Activated naive CD8-positive, alpha-beta T cell (primary cell): ENCODE results near the gene ACBD3.

Source experiments
- H3K27ac Mint-ChIP-seq: one replicate; pipeline ENCODE4 v1.8.0; 2021; ENCODE audit warnings: mixed read lengths
- H3K27me3 Mint-ChIP-seq: one replicate; pipeline ENCODE4 v1.8.0; 2021; ENCODE audit warnings: mixed read lengths
- H3K36me3 Mint-ChIP-seq: one replicate; pipeline ENCODE4 v1.8.0; 2021; ENCODE audit warnings: mixed read lengths
- H3K4me1 Mint-ChIP-seq: one replicate; pipeline ENCODE4 v1.8.0; 2021; ENCODE audit warnings: low read depth, mixed read lengths
- H3K4me3 Mint-ChIP-seq: one replicate; pipeline ENCODE4 v1.8.0; 2021; ENCODE audit warnings: mild to moderate bottlenecking, mixed read lengths
- H3K9me3 Mint-ChIP-seq: one replicate; pipeline ENCODE4 v1.8.0; 2021; ENCODE audit warnings: low read depth, mixed read lengths

ACBD3 gene

DNA sequence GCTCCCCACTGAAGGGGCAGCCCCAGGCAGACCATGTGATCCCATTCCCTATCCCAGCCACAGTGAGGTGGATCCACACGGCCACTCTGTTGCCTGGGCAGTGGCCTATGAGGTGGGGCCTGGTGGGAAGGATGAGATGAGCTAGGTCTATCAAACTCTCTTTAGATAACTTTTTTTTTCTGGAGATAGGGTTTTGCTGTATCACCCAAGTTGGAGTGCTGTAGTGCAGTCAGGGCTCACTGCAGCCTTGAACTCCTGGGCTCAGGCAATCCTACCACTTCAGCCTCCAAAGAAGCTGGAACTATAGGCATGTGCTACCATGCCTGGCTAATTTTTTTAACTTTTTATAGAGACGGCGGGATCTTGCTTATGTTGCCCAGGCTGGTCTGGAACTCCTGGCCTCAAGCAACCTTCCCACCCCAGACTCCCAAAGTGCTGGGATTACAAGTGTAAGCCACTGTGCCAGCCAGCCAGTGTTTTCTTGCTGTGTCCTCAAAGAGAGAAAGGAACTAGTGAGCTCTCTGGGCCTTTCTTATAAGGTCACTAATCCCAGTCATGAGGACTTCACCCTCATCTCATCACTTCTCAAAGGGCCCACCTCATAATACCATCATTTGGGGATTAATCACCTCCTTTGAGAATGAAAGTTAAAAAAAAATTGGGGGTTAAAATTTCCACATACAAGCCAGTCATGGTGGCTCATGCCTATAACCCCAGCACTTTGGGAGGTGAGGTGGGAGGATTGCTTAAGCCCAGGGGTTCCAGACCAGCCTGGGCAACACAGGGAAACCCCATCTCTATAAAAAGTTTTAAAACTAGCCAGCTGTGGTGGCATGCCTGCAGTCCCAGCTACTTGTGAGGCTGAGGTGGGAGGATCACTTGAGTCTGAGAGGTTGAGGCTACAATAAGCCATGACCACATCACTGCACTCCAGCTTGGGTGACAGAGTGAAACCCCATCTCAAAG, 87.4 kb downstream of the ACBD3 start:
- Mint-ChIP-seq H3K27me3 (no peaks in the 10 kb centered on the region), H3K36me3 (no peaks in the 10 kb centered on the region), H3K4me3 (peak overlapping the region; percentile 91), H3K27ac (no peak overlapping the region), H3K4me1 (peaks cover 12% of the 10 kb centered on the region), H3K9me3 (no peaks in the 10 kb centered on the region)

DNA sequence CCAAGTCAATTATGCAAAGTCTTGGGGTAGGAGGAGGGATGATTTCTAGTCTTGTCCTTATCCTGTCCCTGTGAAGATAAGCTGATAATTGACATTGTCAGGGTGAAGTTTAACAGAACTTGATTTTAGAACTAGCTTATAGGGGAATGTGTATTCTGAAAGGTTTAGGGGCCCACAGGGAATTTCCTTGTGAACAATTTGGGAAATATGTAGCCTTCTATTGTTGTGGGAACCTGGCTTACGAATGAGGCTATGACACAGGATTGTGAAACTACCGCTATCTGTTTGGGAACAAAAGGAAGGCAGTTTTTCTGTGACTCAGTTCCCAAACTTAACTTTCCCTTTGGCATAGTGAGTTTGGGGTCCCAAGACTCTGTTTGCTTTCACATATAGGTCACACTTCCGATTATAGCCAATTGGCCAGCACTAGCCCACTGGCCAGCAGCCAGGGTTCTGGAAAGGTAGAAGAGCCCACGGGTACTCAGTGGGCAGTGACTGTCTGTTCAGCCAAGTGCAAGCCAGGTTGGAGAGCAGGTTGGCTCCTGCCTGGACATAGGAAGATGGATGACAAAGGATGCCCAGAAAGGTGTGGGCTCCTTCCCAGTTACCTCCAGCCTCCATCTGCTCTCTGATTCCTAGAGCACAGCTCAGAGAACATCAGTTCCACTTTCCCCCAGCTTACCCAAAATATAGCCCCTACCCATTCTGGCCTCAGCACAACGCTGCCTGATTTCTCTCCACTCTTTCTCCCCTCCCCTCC, 88.5 kb downstream of the ACBD3 start:
- Mint-ChIP-seq H3K36me3 (no peaks in the 10 kb centered on the region), H3K27ac (no peak overlapping the region), H3K4me3 (no peak overlapping the region), H3K4me1 (peaks cover 12% of the 10 kb centered on the region), H3K27me3 (no peaks in the 10 kb centered on the region), H3K9me3 (no peaks in the 10 kb centered on the region)

DNA sequence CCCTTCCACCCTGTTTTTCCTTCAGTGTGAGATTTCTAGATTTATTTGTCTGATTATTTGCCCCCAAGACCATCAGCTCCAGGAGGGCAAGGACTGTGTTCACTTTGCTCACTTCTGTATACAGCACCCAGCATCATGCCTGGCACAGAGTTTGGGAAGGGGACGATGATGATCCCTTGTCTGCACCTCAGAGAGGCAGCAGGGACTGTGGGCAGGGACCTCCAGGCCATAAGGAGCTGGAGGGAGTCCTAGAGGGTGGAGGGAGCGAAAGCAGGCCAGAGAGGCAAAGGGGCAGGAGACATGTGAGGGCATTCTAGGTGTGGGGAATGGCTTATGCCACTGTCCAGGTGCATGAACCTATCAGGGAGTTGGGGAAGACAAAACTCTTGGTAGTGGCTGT, 91.3 kb downstream of the ACBD3 start:
- H3K4me3 Mint-ChIP-seq: no peak overlapping the region
- peaks cover 5% of the 10 kb centered on the region for H3K4me1 Mint-ChIP-seq
- no peaks in the 10 kb centered on the region for H3K9me3 Mint-ChIP-seq
- no peak overlapping the region for H3K27ac Mint-ChIP-seq
- H3K27me3 Mint-ChIP-seq: no peaks in the 10 kb centered on the region
- H3K36me3 Mint-ChIP-seq: peaks cover 2% of the 10 kb centered on the region
